KOPT-K1 (cell line): ENCODE results near the gene PTPRE.

Experiments used
- H3K27ac ChIP-seq: fragments of 200-600 bp; sonication (generic); 2 replicates; pipeline ENCODE4 v1.5.1; 2016; ENCODE audit warnings: antibody characterized with exemption, mild to moderate bottlenecking, low read depth, low read length; ENCODE audit not compliant: poor library complexity, severe bottlenecking
- H3K36me3 ChIP-seq: fragments of 200-600 bp; sonication (generic); 2 replicates; pipeline ENCODE4 v1.5.1; 2017; ENCODE audit warnings: antibody characterized with exemption, mild to moderate bottlenecking, low read length, moderate library complexity; ENCODE audit not compliant: insufficient read depth
- H3K9me3 ChIP-seq: fragments of 200-600 bp; sonication (generic); 2 replicates; pipeline ENCODE4 v1.5.1; 2017; ENCODE audit warnings: antibody characterized with exemption, low read length, mild to moderate bottlenecking; ENCODE audit not compliant: insufficient read depth, poor library complexity, severe bottlenecking

Gene PTPRE

GRCh38 chr10:127909716-127910463, 3.0 kb downstream of the PTPRE start:
- Histone ChIP-seq H3K27ac (no peak overlapping the region), H3K36me3 (no peaks in the 10 kb centered on the region), H3K9me3 (no peaks in the 10 kb centered on the region)

- Histone ChIP-seq H3K27ac (no peak overlapping the region), H3K9me3 (no peaks in the 10 kb centered on the region), H3K36me3 (no peaks in the 10 kb centered on the region)
These were observed 3.5 kb downstream of the PTPRE start for GRCh38 chr10:127910464-127910770.

GRCh38 chr10:127911218-127911866, 4.4 kb downstream of the PTPRE start:
- H3K9me3 ChIP-seq = no peaks in the 10 kb centered on the region

GRCh38 chr10:127911867-127912257, 5.0 kb downstream of the PTPRE start:
- no peaks in the 10 kb centered on the region for H3K36me3 ChIP-seq
- H3K9me3 ChIP-seq = no peaks in the 10 kb centered on the region
- H3K27ac ChIP-seq = no peak overlapping the region

More at GRCh38 chr10:127911218-127911866, 4.4 kb downstream of the PTPRE start:
- no peak overlapping the region for H3K27ac ChIP-seq
- H3K36me3 ChIP-seq = no peaks in the 10 kb centered on the region

GRCh38 chr10:127912607-127913367, 5.9 kb downstream of the PTPRE start:
- Histone ChIP-seq H3K27ac (no peak overlapping the region), H3K36me3 (no peaks in the 10 kb centered on the region)

GRCh38 chr10:127913368-127913759, 6.5 kb downstream of the PTPRE start:
- no peaks in the 10 kb centered on the region for H3K36me3 ChIP-seq
- H3K9me3 ChIP-seq = no peaks in the 10 kb centered on the region
- H3K27ac ChIP-seq = no peak overlapping the region

More at GRCh38 chr10:127912607-127913367, 5.9 kb downstream of the PTPRE start:
- H3K9me3 ChIP-seq = no peaks in the 10 kb centered on the region

- Histone ChIP-seq H3K36me3 (no peaks in the 10 kb centered on the region), H3K9me3 (no peaks in the 10 kb centered on the region), H3K27ac (no peak overlapping the region)
These were observed 8.4 kb downstream of the PTPRE start for GRCh38 chr10:127915324-127915723.

GRCh38 chr10:127916826-127917225, 9.9 kb downstream of the PTPRE start:
- Histone ChIP-seq H3K36me3 (no peaks in the 10 kb centered on the region), H3K27ac (no peak overlapping the region), H3K9me3 (no peaks in the 10 kb centered on the region)

GRCh38 chr10:127918572-127918971, 11.7 kb downstream of the PTPRE start:
- no peaks in the 10 kb centered on the region for H3K9me3 ChIP-seq
- H3K27ac ChIP-seq = no peak overlapping the region
- H3K36me3 ChIP-seq = no peaks in the 10 kb centered on the region

- no peaks in the 10 kb centered on the region for H3K9me3 ChIP-seq
- H3K36me3 ChIP-seq = no peaks in the 10 kb centered on the region
- no peak overlapping the region for H3K27ac ChIP-seq
These were observed 12.7 kb downstream of the PTPRE start for GRCh38 chr10:127919418-127920271.

- no peaks in the 10 kb centered on the region for H3K36me3 ChIP-seq
- H3K9me3 ChIP-seq = no peaks in the 10 kb centered on the region
- H3K27ac ChIP-seq = no peak overlapping the region
These were observed 13.6 kb downstream of the PTPRE start for GRCh38 chr10:127920306-127921074.

GRCh38 chr10:127921075-127921752, 14.3 kb downstream of the PTPRE start:
- Histone ChIP-seq H3K36me3 (no peaks in the 10 kb centered on the region), H3K9me3 (no peaks in the 10 kb centered on the region), H3K27ac (no peak overlapping the region)

- Histone ChIP-seq H3K9me3 (no peaks in the 10 kb centered on the region), H3K27ac (no peak overlapping the region), H3K36me3 (no peaks in the 10 kb centered on the region)
These were observed 14.8 kb downstream of the PTPRE start for GRCh38 chr10:127921753-127922145.

GRCh38 chr10:127922206-127922605, 15.3 kb downstream of the PTPRE start:
- H3K36me3 ChIP-seq = no peaks in the 10 kb centered on the region
- no peaks in the 10 kb centered on the region for H3K9me3 ChIP-seq
- no peak overlapping the region for H3K27ac ChIP-seq
